Measurements from ENCODE around the gene HMCES. TPM values are rescaled to one million over a fixed set of nuclear protein-coding genes. Genes with fewer than 3 reads are reported as not detected.
A peak's percentile ranks its signal among the peaks of the same experiment; 100 is the strongest.

The HMCES gene
- total RNA-seq, 6 experiments from 2014 or later = 17.4 to 36.9 (median 20.1) TPM

GRCh38 chr3:129321887-129322286 is 43.2 kb downstream of the HMCES start:
- Histone ChIP-seq H3K27ac (no peak overlapping the region), H3K9me3 (no peaks in the 10 kb centered on the region), H3K27me3 (no peaks in the 10 kb centered on the region), H3K4me1 (peaks cover 0 to 2% (median 0%) of the 10 kb centered on the region in 4 donors), H3K36me3 (no peaks in the 10 kb centered on the region), H3K4me3 (no peak overlapping the region)
- intact Hi-C loops (cut with DNase I) = loop anchor here in 1 of 2 donors (5.0 kb wide), 1 partner anchor 35 kb away; no protein-coding TSS in a partner anchor
- DNase-seq = no peak
- TF ChIP-seq CTCF (IDR thresholded peaks at IDR 0.05) = no peak
- no peak for TF ChIP-seq POLR2A (IDR thresholded peaks at IDR 0.05)
- no peak for ATAC-seq
- no CpG with 5 or more reads among the region's 9 CpGs for WGBS (ENCODE audit: insufficient coverage, low coverage, low lambda C conversion rate, missing lambda C conversion rate)

GRCh38 chr3:129323651-129324294 is 45.1 kb downstream of the HMCES start:
- DNase-seq = peak; percentile 66 to 79 (median 76)
- WGBS (ENCODE audit: insufficient coverage, low coverage, low lambda C conversion rate, missing lambda C conversion rate) = no CpG with 5 or more reads among the region's 12 CpGs
- intact Hi-C loops (cut with DNase I) = loop anchor here in 1 of 2 donors (5.0 kb wide), 1 partner anchor 36 kb away; no protein-coding TSS in a partner anchor

GRCh38 chr3:129324855-129325254 is 46.2 kb downstream of the HMCES start:
- intact Hi-C loops (cut with DNase I) = loop anchor here in 1 of 2 donors (5.0 kb wide), 1 partner anchor 38 kb away; no protein-coding TSS in a partner anchor
- Histone ChIP-seq H3K27ac (no peak overlapping the region), H3K9me3 (no peaks in the 10 kb centered on the region), H3K4me1 (no peaks in the 10 kb centered on the region), H3K27me3 (no peaks in the 10 kb centered on the region), H3K4me3 (no peak overlapping the region), H3K36me3 (no peaks in the 10 kb centered on the region)
- ATAC-seq (no peak), DNase-seq (no peak)
- 95% methylated on average over 4 of the region's 12 CpGs for WGBS (ENCODE audit: insufficient coverage, low coverage, low lambda C conversion rate, missing lambda C conversion rate)
- TF ChIP-seq CTCF (IDR thresholded peaks at IDR 0.05) = no peak
- no peak for TF ChIP-seq POLR2A (IDR thresholded peaks at IDR 0.05)

More at GRCh38 chr3:129323651-129324294, 45.1 kb downstream of the HMCES start:
- H3K36me3 ChIP-seq = no peaks in the 10 kb centered on the region
- no peak overlapping the region for H3K27ac ChIP-seq
- TF ChIP-seq CTCF (IDR thresholded peaks at IDR 0.05) (peak; percentile 26 to 51 (median 37)), POLR2A (IDR thresholded peaks at IDR 0.05) (no peak)
- no peaks in the 10 kb centered on the region for H3K27me3 ChIP-seq
- peak; percentile 85 to 91 (median 89) for ATAC-seq
- H3K4me3 ChIP-seq = no peak overlapping the region
- no peaks in the 10 kb centered on the region for H3K9me3 ChIP-seq
- no peaks in the 10 kb centered on the region for H3K4me1 ChIP-seq

GRCh38 chr3:129325383-129325782 is 46.7 kb downstream of the HMCES start:
- H3K36me3 ChIP-seq = no peaks in the 10 kb centered on the region
- no peaks in the 10 kb centered on the region for H3K9me3 ChIP-seq
- H3K4me3 ChIP-seq = no peak overlapping the region
- no peaks in the 10 kb centered on the region for H3K4me1 ChIP-seq
- H3K27me3 ChIP-seq = no peaks in the 10 kb centered on the region
- TF ChIP-seq CTCF (IDR thresholded peaks at IDR 0.05) (no peak), POLR2A (IDR thresholded peaks at IDR 0.05) (no peak)
- intact Hi-C loops (cut with DNase I) = no loop called here
- WGBS (ENCODE audit: insufficient coverage, low coverage, low lambda C conversion rate, missing lambda C conversion rate) = 100% methylated on average over 3 of the region's 3 CpGs
- ATAC-seq = no peak
- H3K27ac ChIP-seq = no peak overlapping the region
- no peak for DNase-seq

Data from right lobe of liver (tissue), 6 donors.